Mucosa of rectum (tissue), 2 donors: ENCODE results near the gene BAIAP2.
A peak's percentile ranks its signal among the peaks of the same experiment; 100 is the strongest.

Experiments
- H3K27ac ChIP-seq, 2 donors: one replicate each; pipeline ENCODE4 v1.7.0; 2013; ENCODE audit warnings: inconsistent platforms in 2 of 2, low read depth in 2 of 2, low read length in 2 of 2
- H3K27me3 ChIP-seq, 2 donors: one replicate each; pipeline ENCODE4 v1.7.0; 2013; ENCODE audit warnings: low read length in 2 of 2; ENCODE audit not compliant: control insufficient read depth in 2 of 2, insufficient read depth in 2 of 2
- H3K36me3 ChIP-seq, 2 donors: one replicate each; pipeline ENCODE4 v1.7.0; 2013; ENCODE audit warnings: low read length in 2 of 2; ENCODE audit not compliant: control insufficient read depth in 2 of 2, insufficient read depth in 2 of 2
- H3K4me1 ChIP-seq, 2 donors: one replicate each; pipeline ENCODE4 v1.7.0; 2013; ENCODE audit warnings: low read length in 2 of 2, mild to moderate bottlenecking in 1 of 2; ENCODE audit not compliant: control insufficient read depth in 2 of 2, insufficient read depth in 2 of 2
- H3K4me3 ChIP-seq, 2 donors: one replicate each; pipeline ENCODE4 v1.7.0; 2013; ENCODE audit warnings: low read length in 2 of 2
- H3K9ac ChIP-seq, 2 donors: one replicate each; pipeline ENCODE4 v1.7.0; 2013; ENCODE audit warnings: low read length in 2 of 2, low read depth in 1 of 2, mild to moderate bottlenecking in 1 of 2
- H3K9me3 ChIP-seq, 2 donors: one replicate each; pipeline ENCODE4 v1.7.0; 2013; ENCODE audit warnings: low read length in 2 of 2; ENCODE audit not compliant: control insufficient read depth in 2 of 2
- donor health status: healthy.
- donor health status: Normal muscosa, but diverticular disease.

The BAIAP2 gene

GRCh38 chr17:81044764-81045589 lies 10.0 kb downstream of the BAIAP2 start:
- Histone ChIP-seq H3K36me3 (no peaks in the 10 kb centered on the region), H3K27me3 (no peaks in the 10 kb centered on the region), H3K4me3 (peak overlapping the region; percentile 7 to 54), H3K27ac (peak overlapping the region; percentile 10 to 63), H3K4me1 (peaks cover 29 to 30% of the 10 kb centered on the region in 2 donors), H3K9me3 (no peaks in the 10 kb centered on the region), H3K9ac (peak overlapping the region; percentile 14 to 29)

- H3K4me3 ChIP-seq: no peak overlapping the region
- peak overlapping the region in 1 of 2 donors; percentile 63 for H3K27ac ChIP-seq
- no peak overlapping the region for H3K9ac ChIP-seq
- no peaks in the 10 kb centered on the region for H3K27me3 ChIP-seq
- peaks cover 30 to 31% of the 10 kb centered on the region in 2 donors for H3K4me1 ChIP-seq
- H3K36me3 ChIP-seq: no peaks in the 10 kb centered on the region
- H3K9me3 ChIP-seq: no peaks in the 10 kb centered on the region
These were observed 10.7 kb downstream of the BAIAP2 start for GRCh38 chr17:81045590-81046095.

GRCh38 chr17:81046132-81046769 lies 11.3 kb downstream of the BAIAP2 start:
- Histone ChIP-seq H3K4me3 (no peak overlapping the region), H3K27ac (no peak overlapping the region), H3K27me3 (no peaks in the 10 kb centered on the region), H3K9ac (no peak overlapping the region), H3K9me3 (no peaks in the 10 kb centered on the region), H3K4me1 (peaks cover 32 to 34% of the 10 kb centered on the region in 2 donors), H3K36me3 (no peaks in the 10 kb centered on the region)

- no peaks in the 10 kb centered on the region for H3K36me3 ChIP-seq
- H3K27me3 ChIP-seq: no peaks in the 10 kb centered on the region
- no peaks in the 10 kb centered on the region for H3K9me3 ChIP-seq
- no peak overlapping the region for H3K9ac ChIP-seq
- peaks cover 32 to 34% of the 10 kb centered on the region in 2 donors for H3K4me1 ChIP-seq
- H3K27ac ChIP-seq: no peak overlapping the region
- H3K4me3 ChIP-seq: no peak overlapping the region
These were observed 11.9 kb downstream of the BAIAP2 start for GRCh38 chr17:81046770-81047359.

- Histone ChIP-seq H3K36me3 (no peaks in the 10 kb centered on the region), H3K9me3 (no peaks in the 10 kb centered on the region), H3K9ac (no peak overlapping the region), H3K27ac (no peak overlapping the region), H3K4me3 (no peak overlapping the region), H3K4me1 (peaks cover 32 to 34% of the 10 kb centered on the region in 2 donors), H3K27me3 (no peaks in the 10 kb centered on the region)
These were observed 13.9 kb downstream of the BAIAP2 start for GRCh38 chr17:81048827-81049371.

- H3K27ac ChIP-seq: peak overlapping the region; percentile 48 to 68
- H3K9me3 ChIP-seq: no peaks in the 10 kb centered on the region
- peaks cover 31 to 32% of the 10 kb centered on the region in 2 donors for H3K4me1 ChIP-seq
- peak overlapping the region in 1 of 2 donors; percentile 60 for H3K9ac ChIP-seq
- no peaks in the 10 kb centered on the region for H3K27me3 ChIP-seq
- H3K36me3 ChIP-seq: no peaks in the 10 kb centered on the region
- H3K4me3 ChIP-seq: no peak overlapping the region
These were observed 14.5 kb downstream of the BAIAP2 start for GRCh38 chr17:81049372-81049911.

- Histone ChIP-seq H3K9me3 (no peaks in the 10 kb centered on the region), H3K4me3 (peak overlapping the region; percentile 26 to 44), H3K4me1 (peaks cover 25% of the 10 kb centered on the region in 2 donors), H3K9ac (peak overlapping the region in 1 of 2 donors; percentile 60), H3K27me3 (no peaks in the 10 kb centered on the region), H3K27ac (peak overlapping the region; percentile 48 to 68), H3K36me3 (no peaks in the 10 kb centered on the region)
These were observed 15.1 kb downstream of the BAIAP2 start for GRCh38 chr17:81049973-81050551.

GRCh38 chr17:81050645-81051625 lies 16.0 kb downstream of the BAIAP2 start:
- H3K27me3 ChIP-seq: no peaks in the 10 kb centered on the region
- H3K9ac ChIP-seq: peak overlapping the region in 1 of 2 donors; percentile 60
- H3K4me3 ChIP-seq: peak overlapping the region; percentile 26 to 44
- H3K9me3 ChIP-seq: no peaks in the 10 kb centered on the region
- H3K4me1 ChIP-seq: peaks cover 18 to 20% of the 10 kb centered on the region in 2 donors
- peak overlapping the region; percentile 38 to 68 for H3K27ac ChIP-seq
- H3K36me3 ChIP-seq: no peaks in the 10 kb centered on the region
